Cardiac muscle cell (in vitro differentiated cells and primary cell): ENCODE results near the gene GCNT2. TPM values are rescaled to one million over a fixed set of nuclear protein-coding genes. Genes with fewer than 3 reads are reported as not detected.

ENCODE experiments used
- DNase-seq, 2 donors: peaks; one replicate each; pipeline versions ENCODE4 v3.0.0 to v3.0.0-alpha.2; 2010 to 2017; ENCODE audit warnings: low read depth in 1 of 2, low spot score in 1 of 2
- H3K27ac ChIP-seq: fragments of 200-600 bp; sonication (generic); 2 replicates; pipeline ENCODE4 v1.5.1; 2016
- H3K27me3 ChIP-seq: fragments of 200-600 bp; sonication (generic); 2 replicates; pipeline ENCODE4 v1.6.0; 2016; ENCODE audit warnings: control low read depth
- H3K36me3 ChIP-seq: fragments of 200-600 bp; sonication (generic); 2 replicates; pipeline ENCODE4 v1.5.1; 2016; ENCODE audit warnings: control low read depth
- H3K4me1 ChIP-seq: fragments of 200-600 bp; sonication (generic); 2 replicates; pipeline ENCODE4 v1.8.1; 2017; ENCODE audit warnings: low read depth, mild to moderate bottlenecking, mixed run types
- H3K4me3 ChIP-seq: fragments of 200-600 bp; sonication (generic); 2 replicates; pipeline ENCODE4 v1.5.1; 2016; ENCODE audit warnings: mild to moderate bottlenecking
- H3K9me3 ChIP-seq: fragments of 200-600 bp; sonication (generic); 2 replicates; pipeline ENCODE4 v1.5.1; 2017; ENCODE audit warnings: low read depth, mild to moderate bottlenecking, control low read depth
- polyA plus RNA-seq: library from polyadenylated mRNA; unstranded; fragments of >200 nt; fragmentation: Nextera tagmentation; extraction: Ambion mirVana; gene quantifications from 2 replicates; pipeline ENCODE4 v1.2.1, GENCODE V29; 2016
- total RNA-seq: library from RNA; depleted of rRNA; stranded (reverse); fragments of >200 nt; gene quantifications from 2 replicates; pipeline ENCODE4 v1.2.3, GENCODE V29; 2016
- TF ChIP-seq, protein P1 (sequence below): IDR thresholded peaks from 2 replicates; pipeline ENCODE4 v1.5.1; 2012; ENCODE audit warnings: low read depth, mild to moderate bottlenecking, low read length

Gene GCNT2
- total and polyA plus RNA-seq, 2 experiments from 2014 or later = 21.4 to 27.3 TPM

- Histone ChIP-seq H3K4me3 (no peak overlapping the region), H3K27ac (no peak overlapping the region), H3K9me3 (no peaks in the 10 kb centered on the region), H3K36me3 (no peaks in the 10 kb centered on the region), H3K4me1 (peaks cover 10% of the 10 kb centered on the region), H3K27me3 (no peaks in the 10 kb centered on the region)
- no peak for DNase-seq
- TF ChIP-seq, protein P1, sequence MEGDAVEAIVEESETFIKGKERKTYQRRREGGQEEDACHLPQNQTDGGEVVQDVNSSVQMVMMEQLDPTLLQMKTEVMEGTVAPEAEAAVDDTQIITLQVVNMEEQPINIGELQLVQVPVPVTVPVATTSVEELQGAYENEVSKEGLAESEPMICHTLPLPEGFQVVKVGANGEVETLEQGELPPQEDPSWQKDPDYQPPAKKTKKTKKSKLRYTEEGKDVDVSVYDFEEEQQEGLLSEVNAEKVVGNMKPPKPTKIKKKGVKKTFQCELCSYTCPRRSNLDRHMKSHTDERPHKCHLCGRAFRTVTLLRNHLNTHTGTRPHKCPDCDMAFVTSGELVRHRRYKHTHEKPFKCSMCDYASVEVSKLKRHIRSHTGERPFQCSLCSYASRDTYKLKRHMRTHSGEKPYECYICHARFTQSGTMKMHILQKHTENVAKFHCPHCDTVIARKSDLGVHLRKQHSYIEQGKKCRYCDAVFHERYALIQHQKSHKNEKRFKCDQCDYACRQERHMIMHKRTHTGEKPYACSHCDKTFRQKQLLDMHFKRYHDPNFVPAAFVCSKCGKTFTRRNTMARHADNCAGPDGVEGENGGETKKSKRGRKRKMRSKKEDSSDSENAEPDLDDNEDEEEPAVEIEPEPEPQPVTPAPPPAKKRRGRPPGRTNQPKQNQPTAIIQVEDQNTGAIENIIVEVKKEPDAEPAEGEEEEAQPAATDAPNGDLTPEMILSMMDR = no peak
Observed at GRCh38 chr6:10542213-10542612, 21.1 kb downstream of the GCNT2 start.

DNA sequence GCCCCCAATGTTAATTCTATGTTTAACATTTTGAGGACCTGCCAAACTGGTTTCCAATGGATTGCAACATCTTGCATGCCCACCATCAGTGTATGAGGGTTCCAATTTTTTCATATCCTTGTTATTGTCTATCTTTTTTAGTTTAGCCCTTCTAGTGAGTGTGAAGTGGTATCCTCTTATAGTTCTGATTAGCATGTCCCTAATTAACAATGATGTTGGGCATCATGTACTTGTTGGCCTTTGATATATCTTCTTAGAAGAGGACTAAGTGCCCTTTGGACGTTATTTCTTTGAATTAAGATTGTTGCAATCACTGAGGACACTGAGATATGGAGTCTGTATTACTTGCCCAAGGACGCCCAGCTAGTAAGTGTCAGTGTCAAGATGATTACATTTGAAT is 22.3 kb downstream of the GCNT2 start:
- TF ChIP-seq, protein P1 = no peak
- peaks cover 10% of the 10 kb centered on the region for H3K4me1 ChIP-seq
- no peaks in the 10 kb centered on the region for H3K9me3 ChIP-seq
- no peak overlapping the region for H3K4me3 ChIP-seq
- H3K27ac ChIP-seq = no peak overlapping the region
- no peaks in the 10 kb centered on the region for H3K36me3 ChIP-seq
- H3K27me3 ChIP-seq = no peaks in the 10 kb centered on the region
- DNase-seq = no peak

GRCh38 chr6:10545482-10545881 is 24.3 kb downstream of the GCNT2 start:
- Histone ChIP-seq H3K27ac (peak overlapping the region; percentile 76), H3K36me3 (no peaks in the 10 kb centered on the region), H3K4me1 (peaks cover 10% of the 10 kb centered on the region), H3K4me3 (no peak overlapping the region), H3K27me3 (no peaks in the 10 kb centered on the region), H3K9me3 (no peaks in the 10 kb centered on the region)
- DNase-seq = no peak
- TF ChIP-seq, protein P1 = no peak

DNA sequence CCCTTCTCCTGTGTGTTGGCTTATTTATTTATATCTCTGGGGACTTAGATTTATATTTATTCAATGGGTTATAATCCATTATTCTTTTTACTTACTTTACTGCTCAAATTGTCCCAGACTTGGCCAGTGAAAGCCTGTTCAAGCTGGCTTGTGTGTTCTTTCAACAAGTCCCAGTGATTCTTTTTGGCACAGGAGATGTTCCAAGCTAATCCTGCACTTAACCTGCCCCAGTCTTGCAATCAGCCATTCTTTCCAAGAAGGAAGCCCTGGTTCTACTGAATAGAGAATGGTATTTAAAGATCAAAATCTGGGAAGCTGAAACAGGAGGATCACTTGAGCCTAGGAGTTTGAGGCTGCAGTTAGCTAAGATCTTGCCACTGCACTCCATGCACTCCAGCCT is 26.7 kb downstream of the GCNT2 start:
- no peaks in the 10 kb centered on the region for H3K27me3 ChIP-seq
- H3K9me3 ChIP-seq = no peaks in the 10 kb centered on the region
- H3K27ac ChIP-seq = no peak overlapping the region
- DNase-seq = no peak
- no peaks in the 10 kb centered on the region for H3K36me3 ChIP-seq
- H3K4me1 ChIP-seq = peaks cover 10% of the 10 kb centered on the region
- TF ChIP-seq, protein P1 = no peak
- H3K4me3 ChIP-seq = no peak overlapping the region

GRCh38 chr6:10550764-10551163 is 29.6 kb downstream of the GCNT2 start:
- TF ChIP-seq, protein P1 = no peak
- no peak overlapping the region for H3K27ac ChIP-seq

GRCh38 chr6:10552270-10552810 is 31.2 kb downstream of the GCNT2 start:
- no peak overlapping the region for H3K27ac ChIP-seq
- H3K9me3 ChIP-seq = no peaks in the 10 kb centered on the region
- peaks cover 29% of the 10 kb centered on the region for H3K4me1 ChIP-seq
- no peak overlapping the region for H3K4me3 ChIP-seq
- no peaks in the 10 kb centered on the region for H3K36me3 ChIP-seq
- no peak for DNase-seq
- TF ChIP-seq, protein P1 = no peak
- H3K27me3 ChIP-seq = no peaks in the 10 kb centered on the region

More at GRCh38 chr6:10550764-10551163, 29.6 kb downstream of the GCNT2 start:
- Histone ChIP-seq H3K27me3 (no peaks in the 10 kb centered on the region), H3K4me1 (peaks cover 16% of the 10 kb centered on the region), H3K9me3 (no peaks in the 10 kb centered on the region), H3K36me3 (no peaks in the 10 kb centered on the region), H3K4me3 (no peak overlapping the region)
- no peak for DNase-seq
